ENCODE data around the gene SLC24A3.
"Not testable (repeated sequence)": the region's sequence is repeated elsewhere in the genome, so short reads cannot be mapped to it uniquely, and the experiment has no call there.

The SLC24A3 gene

GRCh38 chr20:19729672-19730071, 517.2 kb downstream of the SLC24A3 start:
- DNase-seq = peak; percentile 9

- DNase-seq = no peak
These were observed 518.3 kb downstream of the SLC24A3 start for GRCh38 chr20:19730706-19731105.

GRCh38 chr20:19734811-19735210, 522.4 kb downstream of the SLC24A3 start:
- DNase-seq = no peak

GRCh38 chr20:19735446-19735845, 523.0 kb downstream of the SLC24A3 start:
- DNase-seq = peak; percentile 53

GRCh38 chr20:19737025-19737424, 524.6 kb downstream of the SLC24A3 start:
- peak; percentile 87 for DNase-seq

GRCh38 chr20:19738951-19739350, 526.5 kb downstream of the SLC24A3 start:
- DNase-seq = no peak

GRCh38 chr20:19739351-19739750, 526.9 kb downstream of the SLC24A3 start:
- DNase-seq = no peak

GRCh38 chr20:19740512-19740911, 528.1 kb downstream of the SLC24A3 start:
- DNase-seq = no peak

- no peak for DNase-seq
These were observed 529.5 kb downstream of the SLC24A3 start for GRCh38 chr20:19741924-19742323.

- DNase-seq = no peak
These were observed 530.7 kb downstream of the SLC24A3 start for GRCh38 chr20:19742974-19743639.

GRCh38 chr20:19743640-19743995, 531.2 kb downstream of the SLC24A3 start:
- DNase-seq = no peak

- no peak for DNase-seq
These were observed 532.7 kb downstream of the SLC24A3 start for GRCh38 chr20:19745106-19745505.

- no peak for DNase-seq
These were observed 533.1 kb downstream of the SLC24A3 start for GRCh38 chr20:19745584-19745983.

GRCh38 chr20:19746396-19746795, 534.0 kb downstream of the SLC24A3 start:
- no peak for DNase-seq

GRCh38 chr20:19747903-19748302, 535.5 kb downstream of the SLC24A3 start:
- no peak for DNase-seq

- no peak for DNase-seq
These were observed 536.2 kb downstream of the SLC24A3 start for GRCh38 chr20:19748681-19749080.

- DNase-seq = no peak
These were observed 537.2 kb downstream of the SLC24A3 start for GRCh38 chr20:19749618-19750071.

GRCh38 chr20:19750101-19750606, 537.7 kb downstream of the SLC24A3 start:
- DNase-seq = no peak

- DNase-seq = no peak
These were observed 538.6 kb downstream of the SLC24A3 start for GRCh38 chr20:19750907-19751636.

GRCh38 chr20:19754201-19754600, 541.8 kb downstream of the SLC24A3 start:
- not testable (repeated sequence) for DNase-seq

- DNase-seq = no peak
These were observed 544.5 kb downstream of the SLC24A3 start for GRCh38 chr20:19756761-19757486.

GRCh38 chr20:19757487-19758132, 545.2 kb downstream of the SLC24A3 start:
- DNase-seq = no peak

GRCh38 chr20:19758133-19758500, 545.7 kb downstream of the SLC24A3 start, which contains the start of gene RIN2:
RIN2 (plus strand) TSS chr20:19758258; CDS start chr20:19889602, 131,344 bp downstream.
- DNase-seq = no peak

All from activated CD4-positive, alpha-beta T cell treated with anti-CD3 and anti-CD28 coated beads, Interleukin-2, amount 50 U/mL, for 16 hours (primary cell).